HG03196 (cell line): ENCODE data around the gene HAND2.

Experiments used
- ATAC-seq: cut with Tn5 transposase; IDR thresholded peaks from one replicate; pipeline ENCODE4 v1.9.1; 2021; ENCODE audit not compliant: unreplicated experiment

HAND2 gene

GRCh38 chr4:173536808-173537429 is 6.9 kb upstream of the HAND2 start:
- ATAC-seq: no peak

- ATAC-seq: no peak
These were observed 5.9 kb upstream of the HAND2 start for GRCh38 chr4:173535957-173536356.

GRCh38 chr4:173535165-173535902 is 5.3 kb upstream of the HAND2 start:
- no peak for ATAC-seq

- no peak for ATAC-seq
These were observed 4.4 kb upstream of the HAND2 start for GRCh38 chr4:173534434-173534833.

GRCh38 chr4:173532725-173533511 is 2.9 kb upstream of the HAND2 start:
- ATAC-seq: no peak

GRCh38 chr4:173531086-173531965 is 1.3 kb upstream of the HAND2 start:
- ATAC-seq: no peak

GRCh38 chr4:173530326-173531085 is 477 bp upstream of the HAND2 start:
- ATAC-seq: no peak

GRCh38 chr4:173528378-173529321 is 1.4 kb downstream of the HAND2 start:
- no peak for ATAC-seq

GRCh38 chr4:173527103-173527891 is 2.7 kb downstream of the HAND2 start:
- no peak for ATAC-seq

GRCh38 chr4:173526724-173527102 is 3.3 kb downstream of the HAND2 start:
- ATAC-seq: no peak

GRCh38 chr4:173526027-173526482 is 4.0 kb downstream of the HAND2 start:
- no peak for ATAC-seq

GRCh38 chr4:173525118-173526011 is 4.7 kb downstream of the HAND2 start:
- no peak for ATAC-seq

- ATAC-seq: no peak
These were observed 5.6 kb downstream of the HAND2 start for GRCh38 chr4:173524218-173525117.

GRCh38 chr4:173522951-173523395 is 7.1 kb downstream of the HAND2 start:
- no peak for ATAC-seq

- no peak for ATAC-seq
These were observed 7.7 kb downstream of the HAND2 start for GRCh38 chr4:173522160-173522950.
